ENCODE measurements around the gene RSPH3.

The RSPH3 gene

GRCh38 chr6:158938220-158938619 is 61.8 kb downstream of the RSPH3 start:
- no peak overlapping the region for H3K4me2 ChIP-seq (ENCODE audit: low read length)
- H3K9me2 ChIP-seq (replicated peaks; ENCODE audit: control insufficient read depth, low read length): no peaks in the 10 kb centered on the region
- no peaks in the 10 kb centered on the region for H3K27me3 ChIP-seq (ENCODE audit: control insufficient read depth, low read length)
- no peaks in the 10 kb centered on the region for H3K36me3 ChIP-seq (ENCODE audit: control insufficient read depth, low read length)
- no peak overlapping the region for H3K4me3 ChIP-seq (ENCODE audit: low read length)
- H3K27ac ChIP-seq (ENCODE audit: low read depth, low read length): no peak overlapping the region
- peaks cover 25% of the 10 kb centered on the region for H3K4me1 ChIP-seq (ENCODE audit: control insufficient read depth, low read length)
- TF ChIP-seq EZH2phosphoT487 (IDR thresholded peaks at IDR 0.05; ENCODE audit: borderline replicate concordance, low read length) (no peak), CTCF (IDR thresholded peaks at IDR 0.05; ENCODE audit: low read depth, low read length, poor library complexity, severe bottlenecking) (no peak)
- H3K9me3 ChIP-seq (ENCODE audit: control insufficient read depth, insufficient read depth, low read length): no peaks in the 10 kb centered on the region
- no peaks in the 10 kb centered on the region for H3K79me2 ChIP-seq (ENCODE audit: control insufficient read depth, low read length)
- H4K20me1 ChIP-seq (ENCODE audit: control insufficient read depth, insufficient read depth, low read depth, low read length): no peaks in the 10 kb centered on the region
- H3F3A ChIP-seq (ENCODE audit: control insufficient read depth, insufficient read depth): peaks cover 4% of the 10 kb centered on the region; the same call in 1 of the 2 replicates

- Histone ChIP-seq H3K4me1 (ENCODE audit: control insufficient read depth, low read length) (peaks cover 9% of the 10 kb centered on the region), H3K9me2 (replicated peaks; ENCODE audit: control insufficient read depth, low read length) (no peaks in the 10 kb centered on the region), H4K20me1 (ENCODE audit: control insufficient read depth, insufficient read depth, low read depth, low read length) (no peaks in the 10 kb centered on the region), H3K36me3 (ENCODE audit: control insufficient read depth, low read length) (no peaks in the 10 kb centered on the region), H3F3A (ENCODE audit: control insufficient read depth, insufficient read depth) (no peaks in the 10 kb centered on the region), H3K27ac (ENCODE audit: low read depth, low read length) (no peak overlapping the region), H3K4me3 (ENCODE audit: low read length) (no peak overlapping the region), H3K4me2 (ENCODE audit: low read length) (no peak overlapping the region), H3K79me2 (ENCODE audit: control insufficient read depth, low read length) (no peaks in the 10 kb centered on the region), H3K9me3 (ENCODE audit: control insufficient read depth, insufficient read depth, low read length) (no peaks in the 10 kb centered on the region), H3K27me3 (ENCODE audit: control insufficient read depth, low read length) (no peaks in the 10 kb centered on the region)
- TF ChIP-seq EZH2phosphoT487 (IDR thresholded peaks at IDR 0.05; ENCODE audit: borderline replicate concordance, low read length): no peak
- TF ChIP-seq CTCF (IDR thresholded peaks at IDR 0.05; ENCODE audit: low read depth, low read length, poor library complexity, severe bottlenecking): no peak
These were observed 65.8 kb downstream of the RSPH3 start for GRCh38 chr6:158934157-158934556.

- TF ChIP-seq EZH2phosphoT487 (IDR thresholded peaks at IDR 0.05; ENCODE audit: borderline replicate concordance, low read length): no peak
- TF ChIP-seq CTCF (IDR thresholded peaks at IDR 0.05; ENCODE audit: low read depth, low read length, poor library complexity, severe bottlenecking): no peak
- Histone ChIP-seq H3F3A (ENCODE audit: control insufficient read depth, insufficient read depth) (no peaks in the 10 kb centered on the region), H3K36me3 (ENCODE audit: control insufficient read depth, low read length) (no peaks in the 10 kb centered on the region), H4K20me1 (ENCODE audit: control insufficient read depth, insufficient read depth, low read depth, low read length) (no peaks in the 10 kb centered on the region), H3K27ac (ENCODE audit: low read depth, low read length) (no peak overlapping the region), H3K4me3 (ENCODE audit: low read length) (no peak overlapping the region), H3K4me2 (ENCODE audit: low read length) (no peak overlapping the region), H3K27me3 (ENCODE audit: control insufficient read depth, low read length) (no peaks in the 10 kb centered on the region), H3K9me3 (ENCODE audit: control insufficient read depth, insufficient read depth, low read length) (no peaks in the 10 kb centered on the region), H3K79me2 (ENCODE audit: control insufficient read depth, low read length) (no peaks in the 10 kb centered on the region), H3K4me1 (ENCODE audit: control insufficient read depth, low read length) (no peaks in the 10 kb centered on the region), H3K9me2 (replicated peaks; ENCODE audit: control insufficient read depth, low read length) (no peaks in the 10 kb centered on the region)
These were observed 66.9 kb downstream of the RSPH3 start for GRCh38 chr6:158933079-158933595.
